HG02884 (cell line): Measurements from ENCODE around the gene MAST4.
"Not testable (repeated sequence)": the region's sequence is repeated elsewhere in the genome, so short reads cannot be mapped to it uniquely, and the experiment has no call there.

Experiments used
- ATAC-seq: cut with Tn5 transposase; IDR thresholded peaks from one replicate; pipeline ENCODE4 v1.9.1; 2021; ENCODE audit warnings: mild to moderate bottlenecking, moderate library complexity; ENCODE audit not compliant: unreplicated experiment

Gene MAST4

GRCh38 chr5:66741394-66741793 is 145.2 kb downstream of the MAST4 start:
- ATAC-seq, result no peak

GRCh38 chr5:66742083-66742895 is 146.1 kb downstream of the MAST4 start:
- ATAC-seq, result no peak

- ATAC-seq, result no peak
Measured at GRCh38 chr5:66742896-66743247, 146.7 kb downstream of the MAST4 start.

GRCh38 chr5:66743344-66743743 is 147.2 kb downstream of the MAST4 start:
- ATAC-seq, result no peak

GRCh38 chr5:66744040-66744439 is 147.8 kb downstream of the MAST4 start:
- no peak for ATAC-seq

GRCh38 chr5:66745297-66745696 is 149.1 kb downstream of the MAST4 start:
- ATAC-seq, result no peak

- ATAC-seq, result no peak
Measured at GRCh38 chr5:66747607-66748006, 151.4 kb downstream of the MAST4 start.

GRCh38 chr5:66752668-66753067 is 156.5 kb downstream of the MAST4 start:
- ATAC-seq, result not testable (repeated sequence)

- ATAC-seq, result no peak
Measured at GRCh38 chr5:66757219-66757833, 161.1 kb downstream of the MAST4 start.

GRCh38 chr5:66757834-66758371 is 161.7 kb downstream of the MAST4 start:
- no peak for ATAC-seq

- no peak for ATAC-seq
Measured at GRCh38 chr5:66769030-66769733, 173.0 kb downstream of the MAST4 start.

- no peak for ATAC-seq
Measured at GRCh38 chr5:66769839-66770617, 173.8 kb downstream of the MAST4 start.

- ATAC-seq, result no peak
Measured at GRCh38 chr5:66777868-66778267, 181.7 kb downstream of the MAST4 start.

GRCh38 chr5:66779528-66779927 is 183.3 kb downstream of the MAST4 start:
- ATAC-seq, result no peak

- ATAC-seq, result no peak
Measured at GRCh38 chr5:66788556-66788955, 192.4 kb downstream of the MAST4 start.

GRCh38 chr5:66789434-66789833 is 193.2 kb downstream of the MAST4 start:
- no peak for ATAC-seq

GRCh38 chr5:66793049-66793448 is 196.9 kb downstream of the MAST4 start:
- ATAC-seq, result no peak

- ATAC-seq, result no peak
Measured at GRCh38 chr5:66795682-66796081, 199.5 kb downstream of the MAST4 start.

- no peak for ATAC-seq
Measured at GRCh38 chr5:66796305-66797292, 200.4 kb downstream of the MAST4 start.

GRCh38 chr5:66802941-66803340 is 206.7 kb downstream of the MAST4 start:
- ATAC-seq, result no peak
